Right lobe of liver (tissue), 4 donors: ENCODE measurements around the gene C16orf86.

Experiments
- POLR2A ChIP-seq: fragments of 450-650 bp; IDR thresholded peaks from one replicate; pipeline ENCODE4 v1.6.1; 2017; ENCODE audit warnings: antibody characterized with exemption, mild to moderate bottlenecking
- TF ChIP-seq, protein P1 (sequence below), 4 donors: fragments of 200-600 bp in 3 of 4; fragments of 450-650 bp in 1 of 4; IDR thresholded peaks; one replicate each; pipeline versions ENCODE4 v1.5.1 to v1.8.0; 2016 to 2022; ENCODE audit warnings: antibody characterized with exemption in 4 of 4, mild to moderate bottlenecking in 2 of 4
- donor health status: DM: no; HTN: no; CAD: no.
- donor health status: DM: no; HTN: no; CAD: no.
- donor health status: DM: no; HTN: yes; CAD: no.

DNA sequence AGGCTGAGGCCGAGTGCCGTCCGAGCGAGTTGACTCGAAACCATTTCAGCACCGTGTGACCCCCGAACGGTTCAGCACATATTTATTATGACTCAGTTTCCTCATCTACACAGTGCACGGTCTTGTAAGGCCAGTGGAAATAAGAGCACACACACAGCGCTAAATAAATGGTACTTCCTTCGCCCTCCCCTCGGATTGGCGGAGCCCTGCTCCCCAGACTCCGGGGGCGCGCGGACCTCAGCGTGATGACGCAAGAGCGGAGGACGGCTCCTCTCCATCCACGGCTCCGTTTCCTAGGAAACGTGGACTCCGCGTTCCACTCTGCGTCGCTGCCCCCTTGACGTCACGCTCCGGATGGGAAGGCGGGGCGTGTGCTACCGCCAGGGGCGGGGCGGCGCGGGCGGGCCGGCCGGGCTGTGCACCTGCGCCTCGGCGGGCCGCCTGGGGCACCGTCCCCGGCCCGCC lies 6.0 kb upstream of the C16orf86 start, which contains the start of gene PARD6A:
- TF ChIP-seq POLR2A: no peak
- TF ChIP-seq, protein P1, sequence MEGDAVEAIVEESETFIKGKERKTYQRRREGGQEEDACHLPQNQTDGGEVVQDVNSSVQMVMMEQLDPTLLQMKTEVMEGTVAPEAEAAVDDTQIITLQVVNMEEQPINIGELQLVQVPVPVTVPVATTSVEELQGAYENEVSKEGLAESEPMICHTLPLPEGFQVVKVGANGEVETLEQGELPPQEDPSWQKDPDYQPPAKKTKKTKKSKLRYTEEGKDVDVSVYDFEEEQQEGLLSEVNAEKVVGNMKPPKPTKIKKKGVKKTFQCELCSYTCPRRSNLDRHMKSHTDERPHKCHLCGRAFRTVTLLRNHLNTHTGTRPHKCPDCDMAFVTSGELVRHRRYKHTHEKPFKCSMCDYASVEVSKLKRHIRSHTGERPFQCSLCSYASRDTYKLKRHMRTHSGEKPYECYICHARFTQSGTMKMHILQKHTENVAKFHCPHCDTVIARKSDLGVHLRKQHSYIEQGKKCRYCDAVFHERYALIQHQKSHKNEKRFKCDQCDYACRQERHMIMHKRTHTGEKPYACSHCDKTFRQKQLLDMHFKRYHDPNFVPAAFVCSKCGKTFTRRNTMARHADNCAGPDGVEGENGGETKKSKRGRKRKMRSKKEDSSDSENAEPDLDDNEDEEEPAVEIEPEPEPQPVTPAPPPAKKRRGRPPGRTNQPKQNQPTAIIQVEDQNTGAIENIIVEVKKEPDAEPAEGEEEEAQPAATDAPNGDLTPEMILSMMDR (IDR thresholded peaks at IDR 0.05): peak in 1 of 4 donors; percentile 32
